HG03521 (cell line): ENCODE results near the gene CCDC80.

ENCODE experiments used
- ATAC-seq: cut with Tn5 transposase; IDR thresholded peaks from one replicate; pipeline ENCODE4 v1.9.1; 2021; ENCODE audit warnings: mild to moderate bottlenecking, moderate library complexity; ENCODE audit not compliant: unreplicated experiment

Gene CCDC80

GRCh38 chr3:112633757-112634156 lies 7.2 kb downstream of the CCDC80 start:
- no peak for ATAC-seq

DNA sequence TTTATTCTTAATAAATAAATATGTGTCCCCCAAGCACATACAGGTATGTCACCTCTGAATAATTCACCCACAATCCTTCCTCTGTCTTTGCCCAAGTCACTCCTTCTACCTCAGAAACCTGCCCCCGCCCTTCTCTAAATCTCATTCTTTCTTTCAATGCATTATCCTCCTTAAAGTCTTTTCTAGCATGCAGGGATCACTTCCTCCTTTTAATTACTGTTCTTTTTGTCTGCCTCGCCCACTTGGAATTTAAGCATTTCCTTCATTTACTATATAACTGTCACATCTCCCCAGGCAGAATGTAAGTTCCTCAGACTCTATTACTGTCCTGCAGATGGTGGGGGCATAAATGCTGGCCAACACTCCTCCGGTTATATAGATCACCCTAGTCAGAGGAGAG lies 7.8 kb downstream of the CCDC80 start:
- ATAC-seq = no peak

GRCh38 chr3:112632596-112632995 lies 8.3 kb downstream of the CCDC80 start:
- no peak for ATAC-seq

- no peak for ATAC-seq
Observed at GRCh38 chr3:112631257-112631656, 9.7 kb downstream of the CCDC80 start.

GRCh38 chr3:112629425-112629824 lies 11.5 kb downstream of the CCDC80 start:
- no peak for ATAC-seq

DNA sequence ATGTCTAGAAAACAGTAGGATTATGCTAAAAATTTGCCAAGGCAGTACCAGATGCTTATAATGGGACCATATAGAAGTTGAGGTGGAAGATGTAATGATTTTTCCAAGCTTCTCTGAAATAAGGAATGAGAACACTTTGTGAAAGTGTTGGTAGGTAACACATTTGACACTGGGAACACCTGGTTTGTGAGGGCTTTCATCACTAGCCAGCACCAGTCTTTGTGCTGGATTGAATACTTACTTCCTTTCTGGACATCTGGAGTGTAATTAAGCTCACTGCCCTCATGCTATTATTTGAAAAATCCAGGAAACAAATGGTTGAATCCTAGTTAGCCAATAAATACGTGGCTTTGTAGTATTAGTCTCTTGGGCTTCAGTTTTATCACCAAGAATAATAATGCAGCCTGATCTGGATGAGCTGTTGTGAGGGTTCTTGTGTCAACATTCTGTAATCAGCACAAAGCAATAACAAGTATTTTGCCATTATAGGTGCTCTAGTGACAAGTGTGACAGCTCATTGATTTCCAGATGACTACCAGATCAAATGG lies 12.9 kb downstream of the CCDC80 start:
- no peak for ATAC-seq

- no peak for ATAC-seq
Observed at GRCh38 chr3:112627419-112627818, 13.5 kb downstream of the CCDC80 start.

- ATAC-seq = no peak
Observed at GRCh38 chr3:112623717-112624116, 17.2 kb downstream of the CCDC80 start.

- ATAC-seq = no peak
Observed at GRCh38 chr3:112623213-112623612, 17.7 kb downstream of the CCDC80 start.

DNA sequence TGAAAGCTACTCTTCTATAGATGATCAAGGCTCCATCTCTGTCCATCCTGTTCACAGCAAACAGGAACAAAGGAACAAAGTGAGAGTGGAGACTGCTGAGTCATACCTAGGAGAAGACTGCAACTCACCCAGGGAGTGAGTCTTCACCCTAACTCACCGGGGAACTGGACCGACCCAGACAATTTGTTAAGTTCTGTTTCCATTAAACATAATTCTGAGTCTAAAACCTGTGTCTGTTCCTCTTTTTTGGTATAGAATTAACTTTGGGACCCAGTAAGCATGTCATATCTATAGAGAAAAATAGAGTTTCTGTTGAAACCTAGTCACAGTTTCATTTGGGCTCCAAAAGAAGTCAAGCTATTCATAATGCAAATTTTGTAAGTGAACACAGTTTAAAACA lies 21.6 kb downstream of the CCDC80 start:
- ATAC-seq = peak; percentile 63

- no peak for ATAC-seq
Observed at GRCh38 chr3:112617285-112617684, 23.7 kb downstream of the CCDC80 start.

GRCh38 chr3:112615989-112616731 lies 24.8 kb downstream of the CCDC80 start:
- no peak for ATAC-seq

DNA sequence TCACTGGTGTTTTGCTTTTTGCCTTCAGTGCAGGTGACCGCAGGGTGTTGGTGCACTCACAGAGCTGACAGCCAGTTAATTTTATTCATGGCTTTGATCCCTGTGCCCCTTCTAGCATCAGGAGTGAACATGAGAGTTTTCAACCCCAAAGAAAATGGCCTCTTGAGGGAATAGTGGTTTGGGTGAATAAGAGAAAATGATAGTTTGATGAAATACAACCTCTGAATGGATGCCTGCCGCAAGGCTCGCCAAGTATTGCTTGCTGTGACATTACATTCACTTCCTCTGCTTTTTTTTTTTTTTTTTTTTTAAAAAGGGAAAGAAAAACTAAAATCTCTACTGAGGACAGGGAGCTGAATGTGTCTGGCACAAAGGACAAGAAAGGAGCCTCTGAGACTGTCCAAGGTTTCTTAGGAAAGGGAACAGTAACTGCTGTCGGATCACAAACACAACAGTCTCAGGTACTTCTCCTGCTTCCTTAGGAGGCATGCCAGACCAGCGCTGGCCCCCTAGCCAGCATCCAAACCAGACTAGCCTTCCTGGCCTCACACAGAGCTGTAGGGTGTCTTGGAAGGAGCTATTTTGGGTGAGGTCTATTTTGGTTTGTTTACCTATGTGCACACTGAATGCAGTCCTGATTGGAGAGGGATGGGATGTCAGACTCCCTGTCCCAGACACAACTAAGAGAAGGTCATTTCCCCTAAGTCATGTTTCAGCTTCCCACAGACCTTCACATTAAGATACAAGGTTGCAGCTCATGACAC lies 29.0 kb downstream of the CCDC80 start:
- no peak for ATAC-seq

GRCh38 chr3:112610121-112610520 lies 30.8 kb downstream of the CCDC80 start:
- ATAC-seq = no peak

- no peak for ATAC-seq
Observed at GRCh38 chr3:112607863-112608262, 33.1 kb downstream of the CCDC80 start.

GRCh38 chr3:112606098-112606497 lies 34.8 kb downstream of the CCDC80 start:
- ATAC-seq = no peak

- ATAC-seq = no peak
Observed at GRCh38 chr3:112605285-112605684, 35.7 kb downstream of the CCDC80 start.

DNA sequence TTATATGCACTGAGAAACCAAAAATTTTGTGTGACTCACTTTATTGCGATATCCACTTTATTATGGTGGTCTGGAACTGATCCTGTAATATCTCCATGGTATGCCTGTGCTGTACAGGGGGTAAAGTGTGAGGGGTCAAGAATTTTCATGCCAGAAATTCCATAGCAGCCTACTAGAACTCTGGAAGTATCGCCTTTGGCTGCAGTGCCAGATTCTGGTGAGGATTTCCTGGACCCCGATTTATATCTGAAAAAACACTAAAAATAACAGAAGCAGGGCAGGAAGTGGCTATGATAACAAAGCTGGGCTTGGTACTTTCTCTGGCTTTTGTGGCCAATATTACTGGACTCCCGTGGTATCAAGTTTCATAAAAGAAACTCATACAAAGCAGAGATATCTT lies 36.4 kb downstream of the CCDC80 start:
- ATAC-seq = no peak

DNA sequence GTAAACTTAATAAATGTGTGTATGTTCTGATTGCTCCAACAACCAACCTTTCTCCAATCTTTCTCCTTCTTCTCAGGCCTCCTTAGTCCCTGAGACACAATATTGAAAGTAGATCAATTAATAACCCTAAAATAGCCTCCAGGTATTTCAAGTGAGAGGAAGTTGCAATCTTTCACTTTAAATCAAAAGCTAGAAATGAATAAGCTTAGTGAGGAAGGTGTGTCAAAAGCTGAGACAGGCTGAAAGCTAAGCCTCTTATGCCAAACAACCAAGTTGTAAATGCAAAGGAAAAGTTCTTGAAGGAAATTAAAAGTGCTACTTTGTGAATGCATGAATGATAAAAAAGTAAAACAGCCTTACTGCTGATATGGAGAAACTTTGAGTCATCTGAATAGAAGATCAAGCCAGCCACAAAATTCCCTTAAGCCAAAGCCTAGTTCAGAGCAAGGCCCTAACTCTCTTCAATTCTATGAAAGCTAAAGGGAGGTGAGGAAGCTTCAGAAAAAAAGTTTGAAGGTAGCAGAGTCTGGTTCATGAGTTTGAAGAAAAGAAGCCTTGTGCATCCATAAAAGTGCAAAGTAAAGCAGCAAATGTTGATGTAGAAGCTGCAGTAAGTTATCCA lies 38.6 kb downstream of the CCDC80 start:
- ATAC-seq = no peak

GRCh38 chr3:112598731-112599130 lies 42.2 kb downstream of the CCDC80 start:
- ATAC-seq = no peak

DNA sequence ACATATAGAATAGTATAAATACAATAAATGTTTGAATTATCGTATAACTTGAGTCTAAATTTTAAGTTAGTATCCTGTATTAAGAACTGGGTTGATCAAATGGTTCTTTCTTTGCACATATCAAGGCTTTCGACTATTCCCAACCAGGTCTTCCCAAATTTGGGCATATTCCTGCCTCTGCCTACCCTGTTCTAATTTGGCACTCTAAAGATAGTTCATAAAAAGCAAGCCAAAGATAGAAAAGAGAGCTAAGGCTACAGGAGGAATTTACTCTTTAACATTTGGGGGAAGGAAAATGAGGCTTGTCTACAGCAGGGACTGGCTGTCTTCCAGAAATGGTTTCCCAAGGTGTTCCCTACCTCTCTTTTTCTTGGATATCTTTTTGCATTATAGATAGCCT lies 43.0 kb downstream of the CCDC80 start:
- ATAC-seq = no peak

DNA sequence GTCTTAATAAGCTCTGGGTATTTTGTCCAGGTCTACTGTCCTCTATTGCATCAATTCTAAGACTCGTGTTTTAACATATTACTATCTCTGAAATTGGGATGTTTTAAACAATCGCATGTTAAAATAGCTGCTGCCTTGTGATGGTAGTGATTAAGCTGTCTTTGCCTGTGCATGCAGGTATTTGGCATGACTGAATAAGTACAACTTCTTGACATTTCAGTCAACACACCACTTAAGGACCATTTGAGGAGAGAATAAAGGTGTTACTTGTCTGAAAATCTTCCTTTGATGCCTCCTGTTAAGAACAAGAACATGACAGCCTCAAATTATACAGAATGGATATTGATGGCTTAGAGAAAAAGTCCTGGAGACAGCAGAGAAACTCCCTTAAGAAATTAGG lies 46.1 kb downstream of the CCDC80 start:
- ATAC-seq = no peak
